Adrenal gland (tissue), 19 donors: ENCODE measurements around the gene TNFRSF18. TPM values are rescaled to one million over a fixed set of nuclear protein-coding genes. Genes with fewer than 3 reads are reported as not detected.

ENCODE experiments used
- DNase-seq, 7 donors: peaks; one replicate each; pipeline ENCODE4 v3.0.0-alpha.2; 2019 to 2020
- H3K27ac ChIP-seq, 5 donors: fragments of 200-600 bp; sonication (generic) in 4 of 5; 1 replicate in 3 of 5; 2 replicates in 2 of 5; pipeline versions ENCODE4 v1.5.1 to v1.8.0; 2016 to 2020; ENCODE audit warnings: mild to moderate bottlenecking in 1 of 5
- H3K27me3 ChIP-seq: fragments of 200-600 bp; 2 replicates; pipeline ENCODE4 v1.8.0; 2021
- H3K36me3 ChIP-seq, 2 donors: fragments of 200-600 bp; replicated peaks in 1 of 2; 1 replicate in 1 of 2; 2 replicates in 1 of 2; pipeline versions ENCODE4 v1.5.1 to v1.8.0; 2018 to 2022
- H3K4me1 ChIP-seq, 2 donors: fragments of 200-600 bp; replicated peaks in 1 of 2; 1 replicate in 1 of 2; 2 replicates in 1 of 2; pipeline versions ENCODE4 v1.5.1 to v1.8.0; 2018 to 2021
- H3K4me3 ChIP-seq, 4 donors: fragments of 200-600 bp; sonication (generic) in 3 of 4; one replicate each; pipeline ENCODE4 v1.5.1; 2016 to 2018
- H3K9me3 ChIP-seq, 3 donors: fragments of 200-600 bp; sonication (generic) in 1 of 3; replicated peaks in 1 of 3; 1 replicate in 2 of 3; 2 replicates in 1 of 3; pipeline versions ENCODE4 v1.5.1 to v1.8.0; 2016 to 2021
- POLR2A ChIP-seq, 2 donors: fragments of 450-650 bp; IDR thresholded peaks; one replicate each; pipeline ENCODE4 v1.6.1; 2017; ENCODE audit warnings: antibody characterized with exemption in 2 of 2, mild to moderate bottlenecking in 2 of 2, moderate library complexity in 1 of 2
- WGBS, 4 donors: extraction: QIAGEN DNeasy Blood & Tissue Kit in 2 of 4; methylation state at CpG; one replicate each; pipeline versions ENCODE4 v1.1.5 to v1.1.7; 2013 to 2017; 5-methylcytosine and 5-hydroxymethylcytosine counted together
- intact Hi-C, 2 donors: fragments of 100-400 bp; cut with DNase I; formaldehyde crosslinking; loops; one replicate each; pipeline versions ENCODE4 v1.14.1 to v1.15.0; 2022 to 2023
- long read RNA-seq, 10 donors: library from polyadenylated mRNA in 3 of 10; unstranded in 2 of 10; stranded (forward) in 1 of 10; transcript quantifications; one replicate each; pipeline ENCODE4 v2.0.0 and lab custom pipeline, GENCODE V29; 2021 to 2026
- polyA plus RNA-seq, 3 donors: library from polyadenylated mRNA; stranded (reverse); fragments of 200-250 nt in 2 of 3; fragments of 350-450 nt in 1 of 3; fragmentation: Illumina TruSeq in 1 of 3; extraction: RNeasy Lipid Tissue Mini Kit (QIAGEN cat#74804) in 1 of 3; gene quantifications; one replicate each; pipeline ENCODE4 v1.2.3, GENCODE V29; 2013 to 2014
- total RNA-seq, 9 donors: library from RNA; depleted of rRNA in 4 of 9; stranded (reverse); fragments of >200 nt in 4 of 9; fragments of 120-200 nt in 1 of 9; fragmentation: NEBNext Ultra II Directional in 1 of 9; extraction: Animal tissue kit (Norgen Biotek cat#: 25700) in 1 of 9; gene quantifications; one replicate each; pipeline versions ENCODE4 v1.1.0 to v1.2.4, GENCODE V29; 2013 to 2023
- TF ChIP-seq, protein P1 (sequence below), 6 experiments: fragments of 450-650 bp in 4 of 6; fragments of 200-600 bp in 2 of 6; sonication (generic) in 1 of 6; IDR thresholded peaks; 1 replicate in 5 of 6; 2 replicates in 1 of 6; pipeline versions ENCODE4 v1.5.1 to v1.8.0; 2016 to 2021; ENCODE audit warnings: antibody characterized with exemption in 6 of 6, mild to moderate bottlenecking in 2 of 6, moderate library complexity in 1 of 6
- donor health status: healthy with polysubstance abuse.
- donor health status: Bipolar disorder and iron deficiency.
- donor health status: DM: yes; HTN: yes; CAD: no.
- donor health status: DM: no; HTN: no; CAD: no.
- donor health status: DM: no; HTN: no; CAD: no.
- donor health status: DM: yes; HTN: yes; CAD: no.

The TNFRSF18 gene, protein sequence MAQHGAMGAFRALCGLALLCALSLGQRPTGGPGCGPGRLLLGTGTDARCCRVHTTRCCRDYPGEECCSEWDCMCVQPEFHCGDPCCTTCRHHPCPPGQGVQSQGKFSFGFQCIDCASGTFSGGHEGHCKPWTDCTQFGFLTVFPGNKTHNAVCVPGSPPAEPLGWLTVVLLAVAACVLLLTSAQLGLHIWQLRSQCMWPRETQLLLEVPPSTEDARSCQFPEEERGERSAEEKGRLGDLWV
- total RNA-seq (under 1 TPM in 3 of 9 donors, not detected in 6; 0.27 to 0.90 (median 0.39) TPM), polyA plus RNA-seq (1 to 10 TPM in 1 of 3 donors, under 1 TPM in 1, not detected in 1; 0.64 to 1.5 TPM)
- long read RNA-seq, donor 1 = 0 reads
- long read RNA-seq, donor 2 = 0 reads
- long read RNA-seq, donor 3 = 0 reads
- long read RNA-seq, donor 4 = 0 reads
- long read RNA-seq, donor 5 = 0 reads
- long read RNA-seq, donor 6 = 0 reads
- long read RNA-seq, donor 7 = 0 reads
- long read RNA-seq, donor 8 = 0 reads
- long read RNA-seq, donor 9 = 0 reads
- long read RNA-seq, donor 10 = 0 reads

DNA sequence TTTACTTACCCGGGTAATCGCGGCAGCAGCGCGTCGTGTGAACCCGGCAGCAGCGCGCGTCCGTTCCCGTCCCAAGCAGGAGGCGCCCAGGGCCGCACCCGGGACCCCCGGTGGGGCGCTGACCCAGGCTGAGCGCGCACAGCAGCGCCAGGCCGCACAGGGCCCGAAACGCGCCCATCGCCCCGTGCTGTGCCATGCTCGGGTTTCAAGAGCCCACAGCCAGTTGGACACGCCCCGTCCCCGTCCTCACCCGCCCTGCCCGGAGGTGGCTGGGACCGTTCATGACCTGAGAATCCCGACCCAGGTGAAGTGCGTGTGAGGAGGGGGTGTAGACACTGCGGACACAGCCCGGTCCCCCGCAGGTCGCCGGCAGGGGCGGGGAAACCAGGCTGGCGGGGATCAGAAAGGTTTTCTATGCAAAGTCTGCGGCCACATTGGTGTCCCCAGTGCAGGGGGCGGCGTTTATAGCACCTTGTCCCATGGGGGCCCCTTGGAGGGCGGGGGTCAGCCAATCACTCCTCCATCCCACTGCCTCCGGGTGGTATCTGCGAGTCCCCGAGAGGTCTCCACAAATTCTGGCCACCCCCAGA, at the start of gene TNFRSF18:
TSS of gene TNFRSF18 (minus strand) at position 217 of the 590 bp plus-strand sequence. CDS start at position 196, 21 bp downstream.
- H3K36me3 ChIP-seq = no peaks in the 10 kb centered on the region
- H3K9me3 ChIP-seq = no peaks in the 10 kb centered on the region
- WGBS, 4 donors = 6 to 12% (median 9%) methylated on average over 19 to 49 of the region's 49 CpGs
- H3K27ac ChIP-seq = no peak within 1 kb of the TSS
- DNase-seq = no peak
- intact Hi-C loops = no loop called here
- H3K4me3 ChIP-seq = no peak within 1 kb of the TSS
- peaks cover 6% of the 10 kb centered on the region in 2 donors for H3K4me1 ChIP-seq
- peaks cover 36% of the 10 kb centered on the region for H3K27me3 ChIP-seq
- TF ChIP-seq, protein P1, sequence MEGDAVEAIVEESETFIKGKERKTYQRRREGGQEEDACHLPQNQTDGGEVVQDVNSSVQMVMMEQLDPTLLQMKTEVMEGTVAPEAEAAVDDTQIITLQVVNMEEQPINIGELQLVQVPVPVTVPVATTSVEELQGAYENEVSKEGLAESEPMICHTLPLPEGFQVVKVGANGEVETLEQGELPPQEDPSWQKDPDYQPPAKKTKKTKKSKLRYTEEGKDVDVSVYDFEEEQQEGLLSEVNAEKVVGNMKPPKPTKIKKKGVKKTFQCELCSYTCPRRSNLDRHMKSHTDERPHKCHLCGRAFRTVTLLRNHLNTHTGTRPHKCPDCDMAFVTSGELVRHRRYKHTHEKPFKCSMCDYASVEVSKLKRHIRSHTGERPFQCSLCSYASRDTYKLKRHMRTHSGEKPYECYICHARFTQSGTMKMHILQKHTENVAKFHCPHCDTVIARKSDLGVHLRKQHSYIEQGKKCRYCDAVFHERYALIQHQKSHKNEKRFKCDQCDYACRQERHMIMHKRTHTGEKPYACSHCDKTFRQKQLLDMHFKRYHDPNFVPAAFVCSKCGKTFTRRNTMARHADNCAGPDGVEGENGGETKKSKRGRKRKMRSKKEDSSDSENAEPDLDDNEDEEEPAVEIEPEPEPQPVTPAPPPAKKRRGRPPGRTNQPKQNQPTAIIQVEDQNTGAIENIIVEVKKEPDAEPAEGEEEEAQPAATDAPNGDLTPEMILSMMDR (IDR thresholded peaks at IDR 0.05) = no peak
- no peak for TF ChIP-seq POLR2A (IDR thresholded peaks at IDR 0.05)

DNA sequence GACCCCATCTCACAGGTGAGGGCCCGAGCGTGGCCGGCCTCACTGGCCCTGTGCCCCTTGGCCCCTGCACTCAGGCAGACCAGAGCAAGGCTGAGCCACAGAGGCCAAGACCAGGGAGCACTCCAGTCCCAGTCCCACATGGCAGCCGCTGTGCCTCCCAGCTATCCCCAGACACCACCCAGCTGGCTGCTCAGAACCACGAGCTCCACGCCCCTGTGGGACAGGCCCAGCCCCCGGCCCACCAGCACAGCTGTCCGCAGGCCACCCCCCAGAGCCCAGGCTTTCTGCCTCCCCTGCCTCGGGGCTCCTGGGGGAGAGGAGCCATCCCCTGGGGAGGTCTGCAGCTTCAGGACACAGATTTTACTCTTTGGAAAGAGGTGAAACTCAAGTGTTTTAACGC, 49.2 kb upstream of the TNFRSF18 start:
- WGBS, 4 donors = 91 to 100% (median 94%) methylated on average over 3 to 10 of the region's 10 CpGs
- Histone ChIP-seq H3K27me3 (no peaks in the 10 kb centered on the region), H3K4me1 (no peaks in the 10 kb centered on the region), H3K36me3 (peaks cover 0 to 57% of the 10 kb centered on the region in 2 donors), H3K4me3 (no peak overlapping the region), H3K27ac (no peak overlapping the region), H3K9me3 (no peaks in the 10 kb centered on the region)
- intact Hi-C loops = no loop called here
- no peak for DNase-seq
- no peak for TF ChIP-seq POLR2A (IDR thresholded peaks at IDR 0.05)
- TF ChIP-seq, protein P1 (IDR thresholded peaks at IDR 0.05) = no peak

DNA sequence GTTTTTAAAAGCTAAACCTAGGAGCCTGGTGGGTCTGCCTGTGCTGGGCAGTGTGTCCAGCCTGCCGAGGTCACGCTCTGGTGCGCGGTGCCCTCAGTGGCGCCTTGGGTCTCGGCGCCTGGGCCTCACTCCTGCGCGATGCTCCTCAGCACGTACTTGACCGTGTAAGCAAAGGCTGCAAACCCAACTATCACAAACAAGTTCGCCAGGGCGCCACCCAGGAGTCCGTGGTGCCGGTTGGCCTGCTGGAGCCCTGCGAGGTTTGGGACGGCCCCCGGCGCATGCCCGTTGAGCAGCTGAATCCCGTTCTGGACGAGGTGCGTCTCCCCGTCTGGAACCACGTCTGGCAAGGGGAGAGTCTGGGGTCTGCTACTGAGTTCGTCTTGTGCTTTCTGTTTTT, 48.7 kb upstream of the TNFRSF18 start:
- intact Hi-C loops = no loop called here
- no peak overlapping the region for H3K27ac ChIP-seq
- peaks cover 0 to 57% of the 10 kb centered on the region in 2 donors for H3K36me3 ChIP-seq
- H3K4me1 ChIP-seq = no peaks in the 10 kb centered on the region
- WGBS, 4 donors = 94 to 96% (median 94%) methylated on average over 14 to 26 of the region's 26 CpGs
- TF ChIP-seq POLR2A (IDR thresholded peaks at IDR 0.05) = no peak
- TF ChIP-seq, protein P1 (IDR thresholded peaks at IDR 0.05) = no peak
- DNase-seq = no peak
- no peaks in the 10 kb centered on the region for H3K27me3 ChIP-seq
- no peak overlapping the region for H3K4me3 ChIP-seq
- no peaks in the 10 kb centered on the region for H3K9me3 ChIP-seq

DNA sequence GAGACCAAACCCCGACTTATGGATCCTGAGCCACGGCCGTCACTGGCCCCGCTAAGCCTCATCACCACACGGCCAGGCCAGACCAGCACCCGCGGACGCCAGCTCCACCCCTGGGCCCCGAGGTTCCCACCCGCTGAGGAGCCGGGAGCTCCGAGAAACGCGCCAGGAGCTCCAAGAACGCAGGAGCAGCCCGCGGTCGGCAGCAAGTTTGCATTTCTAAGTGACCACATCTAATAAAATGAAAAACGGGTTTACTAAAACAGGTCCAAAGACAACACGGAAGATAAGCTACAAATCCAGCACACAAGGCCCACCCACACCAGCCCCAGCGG, 48.2 kb upstream of the TNFRSF18 start:
- Histone ChIP-seq H3K4me3 (no peak overlapping the region), H3K27me3 (no peaks in the 10 kb centered on the region), H3K36me3 (peaks cover 0 to 55% of the 10 kb centered on the region in 2 donors), H3K4me1 (no peaks in the 10 kb centered on the region), H3K27ac (no peak overlapping the region), H3K9me3 (no peaks in the 10 kb centered on the region)
- TF ChIP-seq, protein P1 (IDR thresholded peaks at IDR 0.05) = no peak
- TF ChIP-seq POLR2A (IDR thresholded peaks at IDR 0.05) = no peak
- intact Hi-C loops = no loop called here
- WGBS, 4 donors = 79 to 89% (median 86%) methylated on average over 10 to 21 of the region's 21 CpGs
- DNase-seq = no peak
